Cerebellar cortex (tissue), 1 donor: ENCODE data around the gene NAA25.
A peak's percentile ranks its signal among the peaks of the same experiment; 100 is the strongest.
"Not testable (repeated sequence)": the region's sequence is repeated elsewhere in the genome, so short reads cannot be mapped to it uniquely, and the experiment has no call there.

Experiments used
- DNase-seq: peaks from one replicate; pipeline ENCODE4 v3.0.0-alpha.2; 2015; ENCODE audit warnings: low spot score

The NAA25 gene

GRCh38 chr12:112116232-112117060, 7.9 kb upstream of the NAA25 start:
- peak; percentile 60 for DNase-seq

GRCh38 chr12:112115259-112116045, 6.9 kb upstream of the NAA25 start:
- DNase-seq = no peak

DNA sequence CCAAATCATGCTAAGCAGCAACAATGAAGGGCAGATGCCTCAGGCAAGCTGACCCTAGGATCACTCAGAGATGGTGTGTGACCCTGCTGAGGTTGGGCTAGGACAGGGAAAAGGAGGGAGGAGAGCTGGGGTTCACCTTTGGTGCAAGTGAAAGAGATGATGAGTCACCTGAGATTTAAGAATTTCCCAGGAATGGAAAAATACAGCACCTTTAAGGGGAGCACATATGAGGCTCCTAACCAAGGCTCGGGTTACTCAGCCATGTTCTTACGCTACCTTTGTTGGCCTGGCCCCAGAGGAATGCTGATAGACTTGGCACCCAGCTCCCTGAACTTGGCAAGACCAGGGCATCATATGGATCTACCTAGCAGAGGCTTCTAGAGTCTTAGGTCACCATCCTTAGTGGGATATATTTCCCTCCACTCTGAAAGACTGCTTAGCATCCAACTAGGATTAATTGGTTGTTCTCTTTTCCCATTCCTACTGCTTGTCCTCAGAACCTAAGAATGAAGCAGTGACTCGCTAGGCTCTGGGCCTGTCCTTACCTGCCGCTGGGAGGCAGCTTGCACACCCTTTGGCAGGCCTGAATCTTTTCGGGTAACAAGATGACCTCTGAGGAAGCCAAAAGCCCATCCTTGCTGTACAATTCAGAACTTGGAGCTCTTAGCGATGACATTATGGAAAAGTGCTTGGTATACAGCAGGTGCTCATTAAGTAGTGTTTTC, 4.0 kb upstream of the NAA25 start:
- no peak for DNase-seq

DNA sequence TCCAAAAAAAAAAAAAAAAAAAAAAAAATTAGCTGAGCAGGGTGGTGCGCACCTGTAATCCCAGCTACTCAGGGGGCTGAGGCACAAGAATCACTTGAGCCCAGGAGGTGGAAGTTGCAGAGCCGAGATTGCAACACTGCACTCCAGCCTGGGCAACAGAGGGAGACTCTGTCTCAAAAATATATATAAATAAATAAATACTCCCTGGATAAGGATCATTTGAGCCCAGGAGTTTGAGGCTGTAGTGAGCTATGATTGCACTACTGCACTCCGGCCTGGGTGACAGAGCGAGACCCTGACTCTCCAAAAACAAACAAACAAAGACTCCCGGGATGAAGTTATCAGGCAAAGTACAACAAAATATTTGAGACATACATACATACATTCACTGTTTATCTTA, 3.3 kb upstream of the NAA25 start:
- DNase-seq = no peak

GRCh38 chr12:112110787-112111662, 2.4 kb upstream of the NAA25 start:
- not testable (repeated sequence) for DNase-seq

GRCh38 chr12:112107306-112108201, 1.0 kb downstream of the NAA25 start:
- DNase-seq = no peak

DNA sequence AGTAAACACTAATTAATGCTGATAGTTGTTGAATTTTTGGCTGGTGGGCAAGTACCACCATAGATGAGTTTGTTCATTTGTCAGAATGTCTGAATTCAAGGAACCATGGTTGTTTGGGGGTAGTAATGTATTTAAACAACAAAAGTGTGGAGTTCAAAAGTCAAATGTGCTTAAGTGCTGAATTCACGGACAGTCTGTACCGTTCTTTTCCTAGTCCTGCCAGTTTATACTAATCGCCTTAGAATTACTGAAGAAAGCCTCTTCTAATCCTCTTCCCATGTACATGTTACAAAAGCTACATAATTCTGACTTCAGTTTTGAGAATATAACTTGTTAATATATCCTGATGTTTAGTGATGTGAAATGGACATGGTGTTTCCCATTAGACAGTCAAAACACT, 2.7 kb downstream of the NAA25 start:
- DNase-seq = no peak

DNA sequence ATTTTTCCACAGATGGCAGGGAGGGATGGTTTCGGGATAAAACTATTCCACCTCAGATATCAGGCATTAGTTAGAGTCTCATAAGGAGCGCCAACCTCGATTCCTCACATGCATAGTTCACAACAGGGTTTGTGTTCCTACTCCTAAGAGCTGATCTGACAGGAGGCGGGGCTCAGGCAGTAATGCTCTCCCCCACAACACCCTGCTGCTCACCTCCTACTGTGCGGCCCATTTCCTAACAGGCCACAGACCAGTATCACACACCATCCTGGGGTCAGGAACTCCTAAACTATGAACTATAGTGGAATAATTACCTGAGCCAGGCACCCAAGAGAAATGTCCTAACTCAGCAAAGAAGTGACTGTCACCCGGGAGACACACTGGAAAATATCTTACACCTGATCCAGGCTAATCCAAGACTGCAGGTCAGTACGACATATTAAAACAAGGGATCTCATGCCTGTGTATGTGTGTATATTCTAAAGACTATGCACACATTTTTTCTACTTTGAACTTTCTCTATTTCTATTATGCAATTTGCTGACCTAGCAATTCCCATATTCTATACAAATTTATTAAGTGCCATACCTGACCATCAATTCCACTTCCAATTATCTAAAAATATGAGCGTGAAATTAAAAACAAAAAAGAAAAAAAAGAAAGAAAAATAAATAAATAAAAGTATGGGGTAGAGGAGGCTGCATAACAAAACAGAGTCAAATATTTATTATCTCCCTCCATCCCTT, 4.7 kb downstream of the NAA25 start:
- no peak for DNase-seq

DNA sequence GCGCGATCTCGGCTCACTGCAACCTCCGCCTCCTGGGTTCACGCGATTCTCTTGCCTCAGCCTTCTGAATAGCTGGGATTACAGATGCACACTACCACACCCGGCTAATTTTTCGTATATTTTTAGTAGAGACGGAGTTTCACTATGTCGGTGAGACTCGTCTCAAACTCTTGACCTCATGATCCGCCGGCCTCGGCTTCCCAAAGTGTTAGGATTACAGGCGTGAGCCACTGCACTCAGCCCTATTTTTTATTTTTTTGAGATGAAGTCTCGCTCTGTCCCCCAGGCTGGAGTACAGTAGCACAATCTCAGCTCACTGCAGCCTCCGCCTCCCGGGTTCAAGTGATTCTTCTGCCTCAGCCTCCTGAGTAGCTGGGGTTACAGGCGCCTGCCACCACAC, 5.8 kb downstream of the NAA25 start:
- not testable (repeated sequence) for DNase-seq

- DNase-seq = no peak
Measured at GRCh38 chr12:112102127-112102526, 6.5 kb downstream of the NAA25 start.

- DNase-seq = not testable (repeated sequence)
Measured at GRCh38 chr12:112100500-112100899, 8.1 kb downstream of the NAA25 start.

DNA sequence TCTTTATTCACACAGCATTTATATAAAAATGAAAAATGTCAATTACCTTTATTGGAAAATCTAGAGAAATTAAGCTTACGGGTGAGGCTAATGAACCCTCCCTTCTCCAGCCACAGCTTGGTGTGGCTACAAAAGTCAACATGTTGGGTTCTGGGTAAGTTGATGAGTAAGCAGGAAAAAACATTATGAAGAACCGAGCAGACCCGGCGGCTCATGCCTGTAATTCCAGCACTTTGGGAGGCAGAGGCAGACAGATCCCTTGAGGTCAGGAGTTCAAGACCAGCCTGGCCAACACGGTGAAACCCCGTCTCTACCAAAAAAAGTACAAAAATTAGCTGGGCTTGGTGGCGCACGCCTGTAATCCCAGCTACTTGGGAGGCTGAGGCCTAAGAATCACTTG, 10.9 kb downstream of the NAA25 start:
- DNase-seq = no peak

DNA sequence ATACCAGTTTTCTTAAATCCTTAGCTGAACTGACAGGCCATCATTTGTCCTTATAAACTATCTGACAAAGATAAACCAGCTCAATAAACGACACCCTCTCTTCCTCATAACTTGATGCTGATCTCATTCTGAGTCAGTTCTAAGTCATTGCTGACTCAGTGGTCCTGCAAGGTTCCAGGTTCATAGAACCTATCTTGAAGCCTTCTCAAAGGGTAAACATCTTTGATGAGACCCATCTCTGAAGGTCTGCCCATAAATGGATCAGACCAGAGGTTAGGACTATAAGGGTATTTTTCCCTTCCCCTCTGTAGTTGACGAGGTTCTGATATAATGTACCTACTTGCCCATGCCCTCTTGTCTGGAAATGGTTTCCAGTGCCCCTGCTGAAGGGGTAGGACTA, 11.9 kb downstream of the NAA25 start:
- no peak for DNase-seq

- DNase-seq = no peak
Measured at GRCh38 chr12:112096070-112096469, 12.5 kb downstream of the NAA25 start.

DNA sequence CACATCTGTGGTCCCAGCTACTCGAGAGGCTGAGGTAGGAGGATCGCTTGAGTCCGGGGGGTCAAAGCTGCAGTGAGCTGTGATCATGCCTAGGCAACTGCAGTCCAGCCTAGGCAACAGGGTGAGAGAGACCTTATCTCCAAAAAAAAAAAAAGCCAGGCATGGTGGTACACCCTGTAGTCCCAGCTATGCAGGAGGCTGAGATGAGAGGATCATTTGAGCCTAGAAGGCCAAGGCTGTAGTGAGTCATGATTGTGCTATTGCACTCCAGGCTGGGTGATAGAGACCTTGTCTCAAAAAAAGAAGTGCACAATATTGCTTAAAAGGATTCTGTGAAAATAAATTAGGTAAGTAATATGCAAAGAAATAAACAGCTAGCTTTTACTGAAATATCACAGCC, 17.0 kb downstream of the NAA25 start:
- no peak for DNase-seq

DNA sequence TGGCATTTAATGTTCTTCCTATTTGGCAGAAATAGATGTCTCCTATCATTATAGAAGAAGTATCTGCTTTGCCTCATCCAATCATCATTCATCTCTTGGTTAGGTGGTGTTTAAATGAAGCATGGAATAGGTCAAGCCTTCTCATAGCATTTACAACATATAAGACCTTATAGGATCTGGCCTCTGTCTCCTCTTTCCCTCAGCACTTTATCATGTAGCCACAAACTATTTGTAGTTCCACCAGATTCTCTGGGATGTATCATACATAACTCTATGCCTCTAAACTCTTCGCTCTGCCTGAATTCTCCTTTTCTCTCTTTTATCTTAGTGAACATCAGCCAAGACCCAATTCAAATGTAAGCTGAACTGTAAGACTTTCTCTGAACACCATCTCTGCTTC, 20.7 kb downstream of the NAA25 start:
- no peak for DNase-seq

- no peak for DNase-seq
Measured at GRCh38 chr12:112087055-112087850, 21.3 kb downstream of the NAA25 start.

DNA sequence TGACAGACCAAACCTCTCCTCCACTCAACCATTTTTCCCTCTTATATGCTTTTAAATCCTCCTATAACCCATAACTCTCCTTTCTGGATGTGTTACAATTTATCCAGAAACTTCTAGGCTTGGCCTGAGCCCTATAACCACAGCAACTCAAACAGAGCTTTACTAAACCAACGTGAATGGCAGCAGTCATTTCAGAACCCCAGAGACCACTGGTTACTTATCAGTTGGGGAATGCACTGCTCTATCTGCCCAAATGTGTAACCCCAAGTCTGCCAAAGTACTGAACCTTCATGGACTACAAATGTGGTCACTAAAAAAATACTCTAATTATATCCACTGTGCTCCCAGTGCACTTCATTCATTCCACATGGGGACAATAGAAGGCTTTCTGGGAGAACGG, 42.0 kb downstream of the NAA25 start:
- no peak for DNase-seq

DNA sequence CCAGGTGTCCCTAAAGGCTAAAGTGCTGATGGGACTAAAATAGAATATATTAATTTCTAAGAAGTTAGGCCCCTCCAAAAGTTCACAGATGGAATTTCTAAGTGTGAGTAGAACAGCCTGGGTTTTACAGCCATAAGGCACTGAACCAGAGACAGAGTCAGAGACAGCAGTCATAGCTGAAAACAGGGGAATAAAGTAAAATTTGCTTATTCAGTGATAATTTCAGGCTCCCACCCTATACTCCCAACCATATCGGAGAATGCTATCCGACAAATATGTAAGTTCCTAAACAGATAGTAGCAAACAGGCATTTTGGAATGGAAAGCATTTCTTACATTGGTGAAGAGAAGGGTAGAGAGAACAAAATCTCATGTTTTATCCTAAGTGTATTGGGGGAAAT, 45.3 kb downstream of the NAA25 start:
- no peak for DNase-seq
